HG03442 (cell line): ENCODE measurements around the gene B3GAT1.

ENCODE experiments used
- ATAC-seq: cut with Tn5 transposase; IDR thresholded peaks from one replicate; pipeline ENCODE4 v1.9.1; 2021; ENCODE audit warnings: mild to moderate bottlenecking, moderate library complexity; ENCODE audit not compliant: unreplicated experiment

B3GAT1 gene

GRCh38 chr11:134413043-134413825, 1.2 kb upstream of the B3GAT1 start:
- ATAC-seq = no peak

GRCh38 chr11:134410766-134411165, 1.3 kb downstream of the B3GAT1 start:
- ATAC-seq = no peak

- ATAC-seq = no peak
Measured at GRCh38 chr11:134409552-134410429, 2.3 kb downstream of the B3GAT1 start.

- no peak for ATAC-seq
Measured at GRCh38 chr11:134407923-134408322, 4.1 kb downstream of the B3GAT1 start.

- no peak for ATAC-seq
Measured at GRCh38 chr11:134407321-134407828, 4.7 kb downstream of the B3GAT1 start.

GRCh38 chr11:134406264-134407185, 5.5 kb downstream of the B3GAT1 start:
- no peak for ATAC-seq

- ATAC-seq = no peak
Measured at GRCh38 chr11:134405841-134406240, 6.2 kb downstream of the B3GAT1 start.

- no peak for ATAC-seq
Measured at GRCh38 chr11:134405436-134405835, 6.6 kb downstream of the B3GAT1 start.

- ATAC-seq = no peak
Measured at GRCh38 chr11:134404575-134405341, 7.3 kb downstream of the B3GAT1 start.

GRCh38 chr11:134402910-134403309, 9.1 kb downstream of the B3GAT1 start:
- ATAC-seq = no peak

GRCh38 chr11:134401825-134402809, 9.9 kb downstream of the B3GAT1 start:
- ATAC-seq = no peak

GRCh38 chr11:134399996-134400395, 12.0 kb downstream of the B3GAT1 start:
- no peak for ATAC-seq

GRCh38 chr11:134399293-134399654, 12.8 kb downstream of the B3GAT1 start:
- ATAC-seq = no peak

GRCh38 chr11:134398644-134399292, 13.3 kb downstream of the B3GAT1 start:
- ATAC-seq = no peak

GRCh38 chr11:134398079-134398444, 14.0 kb downstream of the B3GAT1 start:
- ATAC-seq = no peak

- ATAC-seq = no peak
Measured at GRCh38 chr11:134397304-134398078, 14.6 kb downstream of the B3GAT1 start.

GRCh38 chr11:134395002-134395401, 17.0 kb downstream of the B3GAT1 start:
- ATAC-seq = no peak

GRCh38 chr11:134394311-134394710, 17.7 kb downstream of the B3GAT1 start:
- no peak for ATAC-seq
